Stimulated activated CD8-positive, alpha-beta memory T cell treated with anti-CD3 and anti-CD28 coated beads, Interleukin-2, amount 100 ng/mL, for 48 hours (primary cell): ENCODE measurements around the gene SRSF3.
A peak's percentile ranks its signal among the peaks of the same experiment; 100 is the strongest.

Source experiments
- DNase-seq, 2 donors: peaks; one replicate each; pipeline ENCODE4 v3.0.0-alpha.2; 2020; ENCODE audit warnings: low read depth in 2 of 2

SRSF3 gene

GRCh38 chr6:36622901-36623546 is 28.9 kb downstream of the SRSF3 start:
- DNase-seq, result no peak

- peak; percentile 43 to 75 for DNase-seq
Measured at GRCh38 chr6:36623547-36624459, 29.6 kb downstream of the SRSF3 start.

DNA sequence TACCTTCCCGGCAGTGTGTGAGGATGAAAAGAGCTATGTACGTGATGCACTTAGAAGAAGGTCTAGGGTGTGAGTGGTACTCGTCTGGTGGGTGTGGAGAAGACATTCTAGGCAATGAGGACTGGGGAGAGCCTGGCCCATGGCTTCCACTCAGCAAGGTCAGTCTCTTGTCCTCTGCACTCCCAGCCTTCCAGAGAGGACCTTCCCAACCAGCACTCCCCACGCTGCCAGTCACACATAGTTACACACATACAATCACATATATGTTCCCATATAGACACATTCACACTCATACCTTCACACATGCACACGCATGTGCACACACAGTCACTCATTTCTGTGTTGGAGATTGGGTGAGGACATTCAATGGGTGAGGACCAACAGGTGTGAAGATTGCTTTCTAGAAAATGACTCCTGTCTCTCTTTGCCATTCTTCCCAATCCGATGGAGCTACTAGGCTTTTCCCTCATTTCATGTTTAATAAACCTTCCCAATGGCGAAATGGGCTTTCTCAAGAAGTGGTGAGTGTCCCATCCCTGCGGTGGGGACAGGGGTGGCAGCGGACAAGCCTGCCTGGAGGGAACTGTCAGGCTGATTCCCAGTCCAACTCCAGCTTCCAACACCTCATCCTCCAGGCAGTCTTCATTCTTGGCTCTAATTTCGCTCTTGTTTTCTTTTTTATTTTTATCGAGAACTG is 30.4 kb downstream of the SRSF3 start:
- DNase-seq, result no peak

DNA sequence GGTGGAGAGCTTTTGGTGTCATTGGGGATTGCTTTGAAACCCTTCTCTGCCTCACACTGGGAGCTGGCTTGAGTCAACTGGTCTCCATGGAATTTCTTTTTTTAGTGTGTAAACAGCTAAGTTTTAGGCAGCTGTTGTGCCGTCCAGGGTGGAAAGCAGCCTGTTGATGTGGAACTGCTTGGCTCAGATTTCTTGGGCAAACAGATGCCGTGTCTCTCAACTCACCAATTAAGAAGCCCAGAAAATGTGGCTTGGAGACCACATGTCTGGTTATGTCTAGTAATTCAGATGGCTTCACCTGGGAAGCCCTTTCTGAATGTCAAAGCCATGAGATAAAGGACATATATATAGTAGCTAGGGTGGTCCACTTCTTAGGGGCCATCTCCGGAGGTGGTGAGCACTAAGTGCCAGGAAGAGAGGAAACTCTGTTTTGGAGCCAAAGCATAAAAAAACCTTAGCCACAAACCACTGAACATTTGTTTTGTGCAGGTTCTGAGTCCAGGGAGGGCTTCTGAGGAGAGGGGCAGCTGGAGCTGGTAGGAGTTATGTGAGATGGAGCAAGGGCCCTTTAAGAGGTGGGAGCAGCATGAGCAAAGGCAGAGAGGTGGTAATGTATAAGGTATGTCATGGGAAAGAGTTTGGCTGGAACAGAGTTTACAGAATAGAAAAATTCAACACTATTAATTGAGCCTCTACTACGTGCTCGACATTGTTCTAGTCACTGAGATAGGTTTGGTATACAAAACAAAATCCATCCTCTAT is 31.2 kb downstream of the SRSF3 start:
- no peak for DNase-seq

DNA sequence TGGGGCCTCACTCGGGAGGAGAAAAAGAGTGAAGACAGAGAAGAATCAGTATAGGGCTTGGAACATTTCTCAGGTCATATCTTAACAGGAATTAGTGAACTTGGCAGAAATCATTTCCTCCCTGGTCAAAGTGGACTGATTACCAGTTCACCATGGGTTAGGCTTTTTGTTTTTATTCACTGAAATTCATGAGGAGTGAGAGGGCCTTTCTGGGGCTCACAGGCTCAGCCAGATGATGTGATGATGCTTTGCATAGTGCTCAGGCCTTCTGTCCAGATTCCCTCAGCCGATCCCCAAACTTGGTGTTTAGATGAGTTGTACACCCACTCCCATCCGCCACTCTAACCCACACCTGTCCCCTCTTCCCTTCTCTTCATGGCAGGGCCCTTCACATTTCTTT is 32.5 kb downstream of the SRSF3 start:
- DNase-seq, result no peak

GRCh38 chr6:36627141-36627540 is 33.0 kb downstream of the SRSF3 start:
- DNase-seq, result no peak

GRCh38 chr6:36627801-36628246 is 33.7 kb downstream of the SRSF3 start:
- DNase-seq, result no peak

DNA sequence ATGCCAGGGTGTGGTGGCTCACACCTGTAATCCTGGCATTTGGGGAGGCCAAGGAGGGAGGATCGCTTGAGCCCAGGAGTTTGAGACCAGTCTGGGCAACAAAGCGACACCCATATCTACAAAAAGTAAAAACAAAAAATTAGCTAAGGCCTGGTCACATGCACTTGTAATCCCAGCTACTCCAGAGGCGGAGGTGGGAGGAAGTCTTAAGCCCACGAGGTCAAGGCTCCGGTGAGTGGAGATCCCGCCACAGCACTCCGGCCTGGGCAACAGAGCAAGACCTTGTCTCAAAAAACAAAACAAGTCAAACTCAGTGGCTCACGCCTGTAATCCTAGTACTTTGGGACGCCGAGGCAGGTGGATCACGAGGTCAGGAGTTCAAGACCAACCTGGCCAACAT is 35.6 kb downstream of the SRSF3 start:
- no peak for DNase-seq

GRCh38 chr6:36631326-36632011 is 37.3 kb downstream of the SRSF3 start:
- no peak for DNase-seq

DNA sequence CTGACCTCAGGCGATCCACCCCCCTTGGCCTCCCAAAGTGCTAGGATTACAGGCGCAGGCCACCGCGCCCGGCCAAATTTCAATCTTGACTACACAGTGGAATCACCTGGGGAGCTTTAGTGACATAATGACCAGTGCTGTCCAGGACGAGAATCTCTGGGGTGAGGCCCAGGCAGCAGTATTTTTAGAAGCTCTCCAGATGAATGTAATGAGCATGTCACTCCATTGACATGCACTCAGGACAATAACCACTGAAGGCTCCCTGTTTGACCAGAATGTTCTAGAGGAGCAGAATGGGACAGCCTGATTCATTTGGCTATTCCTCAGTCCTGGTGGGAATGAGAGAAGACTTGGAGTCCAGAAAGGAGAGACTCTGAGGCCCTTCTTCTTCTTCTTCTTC is 39.2 kb downstream of the SRSF3 start:
- DNase-seq, result no peak

DNA sequence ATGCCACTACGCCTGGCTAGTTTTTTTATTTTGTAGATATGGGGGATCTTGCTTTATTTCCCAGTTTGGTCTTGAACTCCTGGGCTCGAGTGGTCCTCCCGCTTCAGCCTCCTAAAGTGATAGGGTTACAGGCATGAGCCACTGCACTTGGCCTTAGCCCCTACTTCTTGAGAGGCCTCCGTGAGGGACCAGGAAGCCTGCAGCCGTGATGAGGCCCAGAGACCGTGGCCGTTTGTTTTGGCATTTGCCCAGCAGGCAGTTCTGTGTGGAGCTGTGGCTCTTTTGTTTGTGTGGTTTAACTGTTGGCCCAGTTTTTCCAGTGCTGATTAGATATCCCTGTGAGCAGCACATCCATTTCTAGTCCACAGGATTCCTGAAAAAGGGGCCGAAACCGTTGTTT is 39.8 kb downstream of the SRSF3 start:
- DNase-seq, result no peak

DNA sequence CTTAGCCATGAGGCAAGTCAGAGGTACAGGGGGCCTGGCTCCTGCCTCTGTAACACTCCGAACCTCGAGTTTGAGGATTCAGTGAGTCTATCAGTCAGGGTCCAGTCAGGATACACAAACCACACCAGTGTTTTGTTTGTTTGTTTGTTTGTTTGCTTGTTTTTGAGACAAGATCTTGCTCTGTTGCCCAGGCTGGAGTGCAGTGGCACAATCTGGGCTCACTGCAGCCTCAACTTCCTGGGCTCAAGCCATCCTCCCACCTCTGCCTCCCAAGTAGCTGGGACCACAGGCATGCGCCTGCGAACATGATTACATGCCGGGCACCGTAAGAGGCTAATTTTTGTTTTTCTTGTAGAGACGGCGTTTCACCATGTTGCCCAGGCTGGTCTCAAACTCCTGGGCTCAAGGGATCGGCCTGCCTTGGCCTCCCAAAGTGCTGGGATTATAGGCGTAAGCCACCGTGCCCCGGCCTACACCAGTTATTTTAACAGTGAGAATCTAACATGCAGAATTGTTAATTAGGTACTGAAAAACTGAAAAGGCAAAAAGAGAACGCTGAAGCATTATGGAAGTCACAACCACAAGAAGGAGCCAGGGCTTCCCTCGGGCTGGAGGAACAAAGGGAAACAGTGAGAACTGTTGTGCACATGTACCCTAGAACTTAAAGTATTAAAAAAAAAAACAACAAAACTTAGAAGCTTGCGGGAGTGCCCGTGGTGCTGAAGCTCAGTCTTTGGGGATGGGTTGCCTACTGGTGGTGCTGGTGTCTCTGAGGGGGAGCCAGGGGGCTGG is 40.4 kb downstream of the SRSF3 start:
- DNase-seq, result no peak

DNA sequence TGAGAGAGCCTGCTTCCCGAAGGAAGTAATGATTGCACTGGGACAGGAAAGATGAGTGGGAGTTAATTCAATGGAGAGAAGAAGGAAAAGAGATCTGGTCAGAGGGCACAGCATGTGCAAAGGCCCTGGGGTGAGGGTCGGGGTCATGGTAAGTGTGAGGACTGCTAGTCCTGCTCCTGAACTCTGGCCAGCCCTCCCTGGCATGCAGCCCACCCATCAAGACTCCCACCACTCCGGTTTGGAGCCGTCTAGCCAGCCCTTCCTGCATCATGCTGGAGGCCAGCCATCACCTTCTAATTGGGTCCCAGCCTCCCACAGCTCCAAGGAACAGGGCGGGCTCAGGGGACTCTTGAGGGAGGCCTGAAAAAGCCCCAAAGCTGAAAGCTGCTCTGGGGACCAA is 42.1 kb downstream of the SRSF3 start:
- no peak for DNase-seq

- no peak for DNase-seq
Measured at GRCh38 chr6:36636687-36637418, 42.7 kb downstream of the SRSF3 start.

- DNase-seq, result no peak
Measured at GRCh38 chr6:36638579-36638978, 44.4 kb downstream of the SRSF3 start.

GRCh38 chr6:36639171-36639808 is 45.1 kb downstream of the SRSF3 start:
- DNase-seq, result no peak

GRCh38 chr6:36641543-36641942 is 47.4 kb downstream of the SRSF3 start:
- no peak for DNase-seq

DNA sequence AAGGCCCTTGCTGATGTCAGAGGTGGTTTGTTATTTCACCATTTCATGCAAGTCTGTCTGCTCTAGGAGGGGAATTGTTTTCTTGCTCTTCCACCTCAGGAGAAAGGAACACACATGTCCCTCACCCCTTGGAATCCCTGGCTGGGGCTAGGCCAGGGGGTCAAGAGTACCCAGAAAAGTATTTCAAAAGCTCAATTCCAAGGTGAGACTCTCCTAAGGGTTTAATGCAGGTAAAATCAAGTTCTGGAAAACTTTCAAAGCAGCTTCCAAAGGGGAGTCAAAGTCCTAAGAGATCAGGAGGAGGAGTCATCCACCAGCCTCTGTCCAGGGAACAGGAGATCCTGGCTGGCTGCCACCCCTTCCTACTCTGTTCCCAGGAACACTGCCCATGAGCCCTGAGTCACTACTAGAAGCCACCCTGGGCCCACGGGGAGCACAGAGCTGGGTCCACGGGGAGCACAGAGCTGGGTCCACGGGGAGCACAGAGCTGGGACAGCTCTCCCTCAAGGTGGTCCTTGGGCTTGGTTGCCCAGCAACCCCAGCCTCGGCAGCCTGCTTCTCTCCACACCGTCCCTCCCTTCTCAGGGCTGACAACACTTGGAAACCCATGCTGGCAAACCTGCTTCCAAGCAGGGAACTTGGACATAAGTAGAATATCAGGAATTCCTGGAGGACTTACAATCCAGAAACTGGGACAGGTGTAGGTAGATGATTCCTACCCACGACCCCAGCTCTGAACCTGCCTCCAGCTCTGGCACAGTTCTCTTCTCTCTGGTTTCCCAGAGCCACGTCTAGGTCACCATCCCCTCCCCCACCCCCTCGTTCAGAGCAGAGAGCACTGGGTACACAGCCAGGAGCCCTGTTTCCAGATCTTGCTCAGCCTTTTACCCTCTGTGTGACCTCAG is 49.0 kb downstream of the SRSF3 start:
- DNase-seq, result no peak
